ENCODE results near the gene PTPN7.

- no peak for TF ChIP-seq CTCF (optimal IDR thresholded peaks at IDR 0.05 in 1 of 3, IDR thresholded peaks at IDR 0.05 in 1 of 3, conservative IDR thresholded peaks at IDR 0.05 in 1 of 3; ENCODE audit: extremely low read depth in 1 of 3, insufficient read depth in 2 of 3, low read length in 3 of 3)
- TF ChIP-seq EZH2 (IDR thresholded peaks at IDR 0.05; ENCODE audit: low read length), result no peak
These were observed 25.7 kb downstream of the PTPN7 start for GRCh38 chr1:202134645-202135172.
